ENCODE results near the gene NEMP2. TPM values are rescaled to one million over a fixed set of nuclear protein-coding genes. Genes with fewer than 3 reads are reported as not detected.
"Not testable (repeated sequence)": the region's sequence is repeated elsewhere in the genome, so short reads cannot be mapped to it uniquely, and the experiment has no call there.

The NEMP2 gene
- polyA plus RNA-seq, 1 donor = 4.1 TPM

- no peak for DNase-seq (ENCODE audit: low read depth)
Observed at GRCh38 chr2:190526105-190526750, 8.3 kb downstream of the NEMP2 start.

- DNase-seq (ENCODE audit: low read depth) = no peak
Observed at GRCh38 chr2:190524928-190525327, 9.6 kb downstream of the NEMP2 start.

GRCh38 chr2:190519975-190520767 is 14.4 kb downstream of the NEMP2 start:
- no peak for DNase-seq (ENCODE audit: low read depth)

GRCh38 chr2:190517468-190517867 is 17.1 kb downstream of the NEMP2 start:
- no peak for DNase-seq (ENCODE audit: low read depth)

- DNase-seq (ENCODE audit: low read depth) = no peak
Observed at GRCh38 chr2:190515687-190516086, 18.8 kb downstream of the NEMP2 start.

GRCh38 chr2:190514676-190515075 is 19.8 kb downstream of the NEMP2 start:
- no peak for DNase-seq (ENCODE audit: low read depth)

- DNase-seq (ENCODE audit: low read depth) = no peak
Observed at GRCh38 chr2:190513877-190514276, 20.6 kb downstream of the NEMP2 start.

- DNase-seq (ENCODE audit: low read depth) = no peak
Observed at GRCh38 chr2:190512539-190513095, 21.9 kb downstream of the NEMP2 start.

- DNase-seq (ENCODE audit: low read depth) = no peak
Observed at GRCh38 chr2:190511104-190511503, 23.4 kb downstream of the NEMP2 start.

GRCh38 chr2:190509895-190510294 is 24.6 kb downstream of the NEMP2 start:
- DNase-seq (ENCODE audit: low read depth) = not testable (repeated sequence)

GRCh38 chr2:190507135-190507534 is 27.4 kb downstream of the NEMP2 start:
- DNase-seq (ENCODE audit: low read depth) = no peak

GRCh38 chr2:190506666-190507065 is 27.9 kb downstream of the NEMP2 start:
- DNase-seq (ENCODE audit: low read depth) = no peak

- DNase-seq (ENCODE audit: low read depth) = no peak
Observed at GRCh38 chr2:190505696-190506095, 28.8 kb downstream of the NEMP2 start.

- DNase-seq (ENCODE audit: low read depth) = no peak
Observed at GRCh38 chr2:190504912-190505311, 29.6 kb downstream of the NEMP2 start.

GRCh38 chr2:190503088-190503487 is 31.4 kb downstream of the NEMP2 start:
- no peak for DNase-seq (ENCODE audit: low read depth)

GRCh38 chr2:190501702-190502407 is 32.7 kb downstream of the NEMP2 start:
- DNase-seq (ENCODE audit: low read depth) = no peak

- DNase-seq (ENCODE audit: low read depth) = no peak
Observed at GRCh38 chr2:190501231-190501630, 33.3 kb downstream of the NEMP2 start.

- no peak for DNase-seq (ENCODE audit: low read depth)
Observed at GRCh38 chr2:190500054-190500502, 34.4 kb downstream of the NEMP2 start.

- DNase-seq (ENCODE audit: low read depth) = no peak
Observed at GRCh38 chr2:190499273-190499672, 35.2 kb downstream of the NEMP2 start.

GRCh38 chr2:190497428-190497827 is 37.1 kb downstream of the NEMP2 start:
- no peak for DNase-seq (ENCODE audit: low read depth)

GRCh38 chr2:190494600-190495227 is 39.8 kb downstream of the NEMP2 start:
- DNase-seq (ENCODE audit: low read depth) = not testable (repeated sequence)

- DNase-seq (ENCODE audit: low read depth) = no peak
Observed at GRCh38 chr2:190493095-190493494, 41.4 kb downstream of the NEMP2 start.

Data from forelimb muscle (tissue), 1 donor.